GM12878 (cell line): ENCODE results near the gene MELTF. TPM values are rescaled to one million over a fixed set of nuclear protein-coding genes. Genes with fewer than 3 reads are reported as not detected.

Experiments used
- ATAC-seq: fragments of 200-7000 bp; cut with Tn5 transposase; 3 replicates; pipeline ENCODE4 v1.9.1; 2020; ENCODE audit warnings: mild to moderate bottlenecking, moderate library complexity
- BruUV-seq: library from RNA; stranded (reverse); fragments of 400-500 nt; replicated peaks from 2 replicates; lab custom pipeline; 2021; lab: Mats Ljungman, UMichigan
- CTCF ChIA-PET: fragments of 300-600 bp; sonication (Branson Sonifier 250); formaldehyde crosslinking; extraction: SDS; loops from one replicate; lab custom pipeline; 2021; ENCODE audit warnings: inconsistent platforms; lab: Yijun Ruan, JAX
- POLR2A ChIA-PET: fragments of 350-600 bp; formaldehyde crosslinking; extraction: SDS; loops from one replicate; lab custom pipeline; 2021; ENCODE audit warnings: inconsistent platforms; lab: Charles Lee
- RAD21 ChIA-PET: fragments of 300-600 bp; sonication (Branson Sonifier 250); formaldehyde crosslinking; loops from one replicate; lab custom pipeline; 2023; ENCODE audit warnings: antibody characterized with exemption; ENCODE audit not compliant: unreplicated experiment; lab: Charles Lee
- SMC1A ChIA-PET: fragments of 300-600 bp; sonication (Branson Sonifier 250); formaldehyde crosslinking; loops from one replicate; lab custom pipeline; 2023; ENCODE audit not compliant: unreplicated experiment, uncharacterized antibody; lab: Charles Lee
- DNase-seq: peaks from one replicate; pipeline ENCODE4 v3.0.0-alpha.2; 2011; ENCODE audit warnings: low read depth, low spot score
- FAIRE-seq: peaks from 3 replicates; lab custom pipeline; 2011; peaks lifted over from hg19 to GRCh38; lab: Jason Lieb, UNC
- H2AFZ ChIP-seq: 2 replicates; pipeline ENCODE4 v1.6.0; 2011; ENCODE audit warnings: low read depth, low read length, control low read depth; ENCODE audit not compliant: control insufficient read depth
- H3K27ac ChIP-seq: 2 replicates; pipeline ENCODE4 v1.5.1; 2011; ENCODE audit warnings: control low read depth; ENCODE audit not compliant: control insufficient read depth, insufficient read depth
- H3K27me3 ChIP-seq, 2 experiments: replicated peaks in 1 of 2; 2 replicates each; pipeline versions ENCODE4 v1.6.0 to v1.6.1; 2011; ENCODE audit warnings: low read length in 1 of 2; ENCODE audit not compliant: control insufficient read depth in 2 of 2, insufficient read depth in 2 of 2
- H3K36me3 ChIP-seq, 2 experiments: 2 replicates each; pipeline ENCODE4 v1.5.1; 2011; ENCODE audit warnings: low read length in 1 of 2; ENCODE audit not compliant: control insufficient read depth in 2 of 2, insufficient read depth in 2 of 2
- H3K4me1 ChIP-seq: 2 replicates; pipeline ENCODE4 v1.6.1; 2011; ENCODE audit warnings: mild to moderate bottlenecking, low read length, moderate library complexity, mixed read lengths; ENCODE audit not compliant: control insufficient read depth, insufficient read depth
- H3K4me2 ChIP-seq: 2 replicates; pipeline ENCODE4 v1.6.0; 2011; ENCODE audit warnings: control low read depth; ENCODE audit not compliant: control insufficient read depth, insufficient read depth
- H3K4me3 ChIP-seq: fragments of 200-600 bp; sonication (generic); 2 replicates; pipeline ENCODE4 v1.5.1; 2016
- H3K79me2 ChIP-seq: 2 replicates; pipeline ENCODE4 v1.6.0; 2011; ENCODE audit warnings: low read length; ENCODE audit not compliant: control insufficient read depth, insufficient read depth
- H3K9ac ChIP-seq: 2 replicates; pipeline ENCODE4 v1.8.0; 2011; ENCODE audit warnings: low read length, control low read depth, mixed read lengths; ENCODE audit not compliant: control insufficient read depth, insufficient read depth
- H3K9me3 ChIP-seq: replicated peaks from 3 replicates; pipeline ENCODE4 v1.5.1; 2011; ENCODE audit warnings: mild to moderate bottlenecking, low read length; ENCODE audit not compliant: control insufficient read depth, insufficient read depth
- H4K20me1 ChIP-seq: 2 replicates; pipeline ENCODE4 v1.6.0; 2011; ENCODE audit not compliant: control insufficient read depth, insufficient read depth
- BRCA1 ChIP-seq: IDR thresholded peaks from 2 replicates; pipeline ENCODE4 v1.6.1; 2011; ENCODE audit warnings: low read depth, low read length, improper control_type of control experiment
- CBX5 ChIP-seq: sonication (generic); IDR thresholded peaks from 2 replicates; pipeline ENCODE4 v1.6.1; 2016; ENCODE audit warnings: low read depth, moderate library complexity, mild to moderate bottlenecking, inconsistent platforms
- MYB ChIP-seq: fragments of 150-350 bp; IDR thresholded peaks from 2 replicates; pipeline ENCODE4 v1.6.1; 2014; ENCODE audit warnings: mild to moderate bottlenecking, low read depth, low read length, borderline replicate concordance
- POLR2A ChIP-seq: IDR thresholded peaks from 2 replicates; pipeline ENCODE4 v1.6.1; 2011; ENCODE audit warnings: low read depth, mild to moderate bottlenecking, low read length
- POLR2AphosphoS2 ChIP-seq: IDR thresholded peaks from 2 replicates; pipeline ENCODE4 v1.6.1; 2011; ENCODE audit warnings: low read depth, mild to moderate bottlenecking, low read length, improper control_type of control experiment, moderate library complexity
- ZZZ3 ChIP-seq: IDR thresholded peaks from 2 replicates; pipeline ENCODE4 v1.6.1; 2011; ENCODE audit warnings: low read depth; ENCODE audit not compliant: control insufficient read depth, insufficient read length
- WGBS: methylation state at CpG from one replicate; pipeline ENCODE4 v1.1.6; 2016; ENCODE audit warnings: low lambda C conversion rate; ENCODE audit not compliant: insufficient replicate concordance, insufficient coverage; ENCODE audit errors: missing lambda C conversion rate; 5-methylcytosine and 5-hydroxymethylcytosine counted together
- in situ Hi-C: fragments of 300-500 bp; cut with MboI; formaldehyde crosslinking; loops from 9 replicates; pipeline ENCODE4 v1.14.3; 2018; ENCODE audit warnings: mixed read lengths
- intact Hi-C: fragments of 100-400 bp; cut with micrococcal nuclease; formaldehyde crosslinking; loops from one replicate; pipeline ENCODE4 v1.14.2; 2022; ENCODE audit not compliant: unreplicated experiment
- polyA plus RNA-seq, 11 experiments: library from polyadenylated mRNA; depleted of rRNA in 4 of 11; unstranded in 6 of 11; stranded (reverse) in 5 of 11; fragments of >200 nt; fragmentation: Nextera tagmentation in 4 of 11; fragmentation: Illumina TruSeq in 1 of 11; extraction: Ambion mirVana in 4 of 11; extraction: Trizol in 1 of 11; gene quantifications; 1 replicate in 1 of 11; 2 replicates in 10 of 11; pipeline versions ENCODE4 v1.2.1 to v1.2.3, GENCODE V29; 2011 to 2016; ENCODE audit warnings: inconsistent platforms in 2 of 11, missing spikeins in 2 of 11, low read depth in 1 of 11
- total RNA-seq, 4 experiments: library from RNA; depleted of rRNA in 3 of 4; stranded (reverse); fragments of >200 nt in 3 of 4; fragmentation: Illumina TruSeq in 1 of 4; extraction: Trizol in 1 of 4; gene quantifications; 2 replicates each; pipeline versions ENCODE4 v1.2.1 to v1.2.3, GENCODE V29; 2013 to 2021
- TF ChIP-seq, protein P1 (sequence below): fragments of 450-650 bp; IDR thresholded peaks from 2 replicates; pipeline ENCODE4 v1.6.1; 2014; ENCODE audit warnings: mild to moderate bottlenecking

MELTF gene
- total and polyA plus RNA-seq, 10 of the 15 experiments (the other 5 are each of a cell fraction or from before 2014, with no cell fraction given) = 0.55 to 49.1 (median 11.1) TPM

GRCh38 chr3:197015790-197016736, 13.6 kb downstream of the MELTF start:
- Histone ChIP-seq H3K79me2 (no peaks in the 10 kb centered on the region), H3K4me1 (no peaks in the 10 kb centered on the region), H3K4me2 (no peak overlapping the region), H4K20me1 (no peaks in the 10 kb centered on the region), H3K9me3 (no peaks in the 10 kb centered on the region), H3K27ac (no peak overlapping the region), H3K9ac (no peak overlapping the region), H2AFZ (no peak overlapping the region), H3K27me3 (no peaks in the 10 kb centered on the region), H3K4me3 (no peak overlapping the region), H3K36me3 (no peaks in the 10 kb centered on the region)
- BruUV-seq = no TSS peak
- ATAC-seq (no peak; the same call in 1 of the 3 replicates), DNase-seq (no peak), FAIRE-seq (no peak)
- no peak for TF ChIP-seq CBX5
- no peak for TF ChIP-seq ZZZ3
- TF ChIP-seq, protein P1, sequence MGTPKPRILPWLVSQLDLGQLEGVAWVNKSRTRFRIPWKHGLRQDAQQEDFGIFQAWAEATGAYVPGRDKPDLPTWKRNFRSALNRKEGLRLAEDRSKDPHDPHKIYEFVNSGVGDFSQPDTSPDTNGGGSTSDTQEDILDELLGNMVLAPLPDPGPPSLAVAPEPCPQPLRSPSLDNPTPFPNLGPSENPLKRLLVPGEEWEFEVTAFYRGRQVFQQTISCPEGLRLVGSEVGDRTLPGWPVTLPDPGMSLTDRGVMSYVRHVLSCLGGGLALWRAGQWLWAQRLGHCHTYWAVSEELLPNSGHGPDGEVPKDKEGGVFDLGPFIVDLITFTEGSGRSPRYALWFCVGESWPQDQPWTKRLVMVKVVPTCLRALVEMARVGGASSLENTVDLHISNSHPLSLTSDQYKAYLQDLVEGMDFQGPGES = no peak
- TF ChIP-seq BRCA1 = no peak
- TF ChIP-seq POLR2A = peak; percentile 33; the same call in 1 of the 2 replicates
- no peak for TF ChIP-seq MYB
- no peak for TF ChIP-seq POLR2AphosphoS2
- RAD21 ChIA-PET = no interaction called here
- CTCF ChIA-PET = no interaction called here
- SMC1A ChIA-PET = no interaction called here
- WGBS = 83% methylated on average over 28 of the region's 28 CpGs
- POLR2A ChIA-PET = no interaction called here
- in situ Hi-C loops (no loop called here), intact Hi-C loops (no loop called here)
